ENCODE data around the gene PHLPP1.

Gene PHLPP1

DNA sequence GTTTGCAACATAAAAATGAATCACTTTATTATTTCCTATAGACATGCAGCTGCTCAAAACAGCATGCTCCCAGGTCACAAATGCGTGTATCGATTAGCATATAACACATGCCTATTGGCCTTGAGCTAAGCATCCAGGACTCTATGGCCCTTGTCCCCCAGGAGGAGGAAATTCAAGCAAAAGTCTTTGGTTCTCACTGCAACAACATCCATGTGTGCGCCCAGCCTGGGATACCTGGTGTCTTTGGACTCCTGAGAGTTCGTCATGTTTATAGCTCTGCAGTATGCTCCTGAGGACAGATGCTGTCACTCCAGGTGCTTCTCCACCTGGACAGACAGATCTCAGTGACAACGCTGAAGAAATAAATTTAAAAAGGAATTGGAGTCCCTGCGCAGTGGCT lies 284.6 kb downstream of the PHLPP1 start:
- no peak for TF ChIP-seq EZH2phosphoT487 (conservative IDR thresholded peaks at IDR 0.05; ENCODE audit: low read length)
- TF ChIP-seq, protein P1, sequence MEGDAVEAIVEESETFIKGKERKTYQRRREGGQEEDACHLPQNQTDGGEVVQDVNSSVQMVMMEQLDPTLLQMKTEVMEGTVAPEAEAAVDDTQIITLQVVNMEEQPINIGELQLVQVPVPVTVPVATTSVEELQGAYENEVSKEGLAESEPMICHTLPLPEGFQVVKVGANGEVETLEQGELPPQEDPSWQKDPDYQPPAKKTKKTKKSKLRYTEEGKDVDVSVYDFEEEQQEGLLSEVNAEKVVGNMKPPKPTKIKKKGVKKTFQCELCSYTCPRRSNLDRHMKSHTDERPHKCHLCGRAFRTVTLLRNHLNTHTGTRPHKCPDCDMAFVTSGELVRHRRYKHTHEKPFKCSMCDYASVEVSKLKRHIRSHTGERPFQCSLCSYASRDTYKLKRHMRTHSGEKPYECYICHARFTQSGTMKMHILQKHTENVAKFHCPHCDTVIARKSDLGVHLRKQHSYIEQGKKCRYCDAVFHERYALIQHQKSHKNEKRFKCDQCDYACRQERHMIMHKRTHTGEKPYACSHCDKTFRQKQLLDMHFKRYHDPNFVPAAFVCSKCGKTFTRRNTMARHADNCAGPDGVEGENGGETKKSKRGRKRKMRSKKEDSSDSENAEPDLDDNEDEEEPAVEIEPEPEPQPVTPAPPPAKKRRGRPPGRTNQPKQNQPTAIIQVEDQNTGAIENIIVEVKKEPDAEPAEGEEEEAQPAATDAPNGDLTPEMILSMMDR (IDR thresholded peaks at IDR 0.05; ENCODE audit: insufficient read depth, low read length, poor library complexity, severe bottlenecking) = no peak
- H3K36me3 ChIP-seq (ENCODE audit: low read length) = no peaks in the 10 kb centered on the region
- H3K4me2 ChIP-seq (ENCODE audit: low read depth, low read length, poor library complexity, severe bottlenecking) = no peak overlapping the region
- H3K9me3 ChIP-seq (ENCODE audit: insufficient read depth, low read length) = no peaks in the 10 kb centered on the region
- H4K20me1 ChIP-seq (ENCODE audit: low read depth, low read length) = no peaks in the 10 kb centered on the region
- no peaks in the 10 kb centered on the region for H3K9me2 ChIP-seq (replicated peaks; ENCODE audit: insufficient read depth, low read length)
- H3F3A ChIP-seq (ENCODE audit: insufficient read depth) = no peaks in the 10 kb centered on the region
- no peak overlapping the region for H2AFZ ChIP-seq (ENCODE audit: low read depth, low read length, severe bottlenecking)
- no peak overlapping the region for H3K9ac ChIP-seq (ENCODE audit: low read length)
- H3K27ac ChIP-seq (ENCODE audit: low read depth, low read length) = no peak overlapping the region
- no peaks in the 10 kb centered on the region for H3K27me3 ChIP-seq (ENCODE audit: low read length)
- H3K4me3 ChIP-seq (ENCODE audit: insufficient read depth, low read length, poor library complexity, severe bottlenecking) = no peak overlapping the region
- no peaks in the 10 kb centered on the region for H3K79me2 ChIP-seq (ENCODE audit: insufficient read depth, low read length)

DNA sequence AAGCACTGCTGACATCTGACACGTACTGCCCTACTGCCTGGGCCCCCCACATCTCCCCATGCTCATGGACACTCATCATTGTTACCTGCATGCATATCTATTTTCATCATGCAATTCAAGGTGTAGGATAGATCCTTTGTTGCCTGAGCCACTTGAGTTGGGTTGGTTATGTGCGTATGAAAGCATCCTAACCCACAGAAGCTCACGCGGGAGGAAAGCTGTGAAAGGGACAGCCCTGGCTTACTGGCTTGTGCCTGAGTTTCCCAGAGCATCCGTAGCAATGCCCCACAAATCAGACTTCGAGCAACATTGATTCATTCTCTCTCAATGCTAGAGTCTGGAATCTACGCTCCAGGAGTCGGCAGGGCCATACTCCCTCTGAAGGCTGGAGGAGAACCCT lies 285.5 kb downstream of the PHLPP1 start:
- H3K9me3 ChIP-seq (ENCODE audit: insufficient read depth, low read length) = no peaks in the 10 kb centered on the region
- H3K9ac ChIP-seq (ENCODE audit: low read length) = no peak overlapping the region
- H3K79me2 ChIP-seq (ENCODE audit: insufficient read depth, low read length) = no peaks in the 10 kb centered on the region
- no peak overlapping the region for H3K4me3 ChIP-seq (ENCODE audit: insufficient read depth, low read length, poor library complexity, severe bottlenecking)
- no peak overlapping the region for H3K27ac ChIP-seq (ENCODE audit: low read depth, low read length)
- no peaks in the 10 kb centered on the region for H3K36me3 ChIP-seq (ENCODE audit: low read length)
- no peak overlapping the region for H2AFZ ChIP-seq (ENCODE audit: low read depth, low read length, severe bottlenecking)
- no peak overlapping the region for H3K4me2 ChIP-seq (ENCODE audit: low read depth, low read length, poor library complexity, severe bottlenecking)
- TF ChIP-seq, protein P1 (IDR thresholded peaks at IDR 0.05; ENCODE audit: insufficient read depth, low read length, poor library complexity, severe bottlenecking) = no peak
- TF ChIP-seq EZH2phosphoT487 (conservative IDR thresholded peaks at IDR 0.05; ENCODE audit: low read length) = no peak
- no peaks in the 10 kb centered on the region for H3K27me3 ChIP-seq (ENCODE audit: low read length)
- H3F3A ChIP-seq (ENCODE audit: insufficient read depth) = no peaks in the 10 kb centered on the region
- H3K9me2 ChIP-seq (replicated peaks; ENCODE audit: insufficient read depth, low read length) = no peaks in the 10 kb centered on the region
- H4K20me1 ChIP-seq (ENCODE audit: low read depth, low read length) = no peaks in the 10 kb centered on the region

DNA sequence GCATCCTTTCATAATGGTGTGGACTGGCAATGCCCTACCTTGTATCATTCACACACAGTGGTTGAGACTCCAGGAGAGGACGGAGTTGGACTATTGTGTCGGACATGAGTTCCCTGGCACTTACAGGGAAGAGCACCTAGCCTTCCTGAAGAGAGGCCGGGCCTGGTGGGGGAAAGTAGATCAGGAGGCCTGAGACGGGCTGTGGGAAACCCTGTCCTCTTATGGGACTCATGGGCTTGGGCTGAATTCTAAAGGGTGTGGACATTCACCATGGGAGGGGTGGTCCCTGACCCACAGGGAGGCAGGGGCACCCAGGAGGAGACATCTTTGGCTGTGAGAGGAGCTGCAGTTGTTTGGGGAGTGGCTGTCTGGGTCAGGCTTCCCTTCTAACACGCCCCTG lies 286.5 kb downstream of the PHLPP1 start:
- Histone ChIP-seq H3K79me2 (ENCODE audit: insufficient read depth, low read length) (no peaks in the 10 kb centered on the region), H4K20me1 (ENCODE audit: low read depth, low read length) (no peaks in the 10 kb centered on the region), H3K27me3 (ENCODE audit: low read length) (no peaks in the 10 kb centered on the region), H3K9ac (ENCODE audit: low read length) (no peak overlapping the region), H3K27ac (ENCODE audit: low read depth, low read length) (no peak overlapping the region), H2AFZ (ENCODE audit: low read depth, low read length, severe bottlenecking) (no peak overlapping the region), H3K36me3 (ENCODE audit: low read length) (no peaks in the 10 kb centered on the region), H3K9me2 (replicated peaks; ENCODE audit: insufficient read depth, low read length) (no peaks in the 10 kb centered on the region), H3K9me3 (ENCODE audit: insufficient read depth, low read length) (no peaks in the 10 kb centered on the region), H3K4me2 (ENCODE audit: low read depth, low read length, poor library complexity, severe bottlenecking) (no peak overlapping the region), H3K4me3 (ENCODE audit: insufficient read depth, low read length, poor library complexity, severe bottlenecking) (no peak overlapping the region), H3F3A (ENCODE audit: insufficient read depth) (no peaks in the 10 kb centered on the region)
- TF ChIP-seq EZH2phosphoT487 (conservative IDR thresholded peaks at IDR 0.05; ENCODE audit: low read length) = no peak
- TF ChIP-seq, protein P1 (IDR thresholded peaks at IDR 0.05; ENCODE audit: insufficient read depth, low read length, poor library complexity, severe bottlenecking) = no peak
